Measurements from ENCODE around the gene TCP1.
"Not testable (repeated sequence)": the region's sequence is repeated elsewhere in the genome, so short reads cannot be mapped to it uniquely, and the experiment has no call there.

Gene TCP1

DNA sequence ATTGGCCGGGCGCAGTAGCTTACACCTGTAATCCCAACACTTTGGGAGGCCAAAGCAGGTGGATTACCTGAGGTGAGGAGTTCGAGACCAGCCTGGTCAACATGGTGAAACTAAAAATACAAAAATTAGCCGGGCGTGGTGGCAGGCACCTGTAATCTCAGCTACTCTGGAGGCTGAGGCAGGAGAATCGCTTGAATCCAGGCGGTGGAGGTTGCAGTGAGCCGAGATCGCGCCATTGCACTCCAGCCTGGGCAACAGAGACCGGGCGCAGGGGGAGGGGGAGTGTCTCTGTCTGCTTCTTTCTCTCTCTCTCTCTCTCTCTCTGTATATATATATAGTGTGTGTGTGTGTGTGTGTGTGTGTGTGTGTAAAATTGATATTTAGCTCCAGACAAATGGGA is 56.9 kb downstream of the TCP1 start:
- FAIRE-seq = not testable (repeated sequence)

DNA sequence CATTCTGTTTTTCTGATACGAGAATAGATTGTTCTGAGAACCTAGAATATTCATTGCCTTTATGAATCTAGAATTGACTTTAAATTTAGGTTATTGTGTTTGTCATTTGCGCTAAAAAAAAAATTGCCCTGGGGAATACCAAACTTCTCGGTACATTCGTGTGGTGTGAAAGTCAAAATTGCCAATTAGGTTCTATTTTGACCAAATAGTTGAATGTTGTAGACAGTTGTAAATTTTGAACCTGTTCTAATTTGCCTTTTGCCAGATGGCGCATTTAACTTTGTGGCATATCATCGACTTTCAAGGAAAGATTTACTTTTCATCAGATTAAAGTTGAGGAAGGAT is 59.1 kb downstream of the TCP1 start:
- no peak for FAIRE-seq

DNA sequence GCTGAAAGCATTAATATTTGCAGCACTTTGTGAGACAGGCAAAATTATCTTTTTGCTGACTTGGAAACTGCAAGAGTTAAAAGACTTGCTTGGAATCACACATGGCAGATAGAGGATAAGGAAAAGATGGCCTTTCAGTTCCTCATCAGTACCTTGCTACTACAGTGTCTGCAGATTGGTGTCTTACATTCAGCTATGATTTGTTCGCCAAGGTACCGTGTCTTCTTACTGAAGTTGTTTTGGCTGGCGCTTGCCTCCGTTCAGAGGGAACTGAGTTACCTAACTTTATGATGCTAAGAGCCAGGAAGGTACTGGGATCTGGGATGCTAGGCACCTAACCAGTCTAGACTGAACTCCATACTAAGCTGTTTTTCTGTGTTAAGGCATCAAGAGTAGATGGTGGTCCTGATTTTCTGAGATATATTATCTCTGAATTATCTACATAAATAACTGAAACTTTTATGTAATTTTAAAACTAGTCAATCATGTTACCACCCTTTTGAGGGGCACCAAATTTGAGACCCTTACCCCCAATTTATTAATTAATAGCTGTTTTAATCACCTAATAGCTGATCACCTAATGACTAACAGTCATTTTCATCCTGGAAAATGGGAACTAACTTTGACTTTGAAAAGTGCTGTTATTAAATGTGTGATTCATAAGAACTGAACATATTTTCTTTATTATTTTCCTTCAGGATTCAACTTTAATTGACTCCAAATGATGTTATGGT is 59.6 kb downstream of the TCP1 start:
- FAIRE-seq = peak; percentile 3

DNA sequence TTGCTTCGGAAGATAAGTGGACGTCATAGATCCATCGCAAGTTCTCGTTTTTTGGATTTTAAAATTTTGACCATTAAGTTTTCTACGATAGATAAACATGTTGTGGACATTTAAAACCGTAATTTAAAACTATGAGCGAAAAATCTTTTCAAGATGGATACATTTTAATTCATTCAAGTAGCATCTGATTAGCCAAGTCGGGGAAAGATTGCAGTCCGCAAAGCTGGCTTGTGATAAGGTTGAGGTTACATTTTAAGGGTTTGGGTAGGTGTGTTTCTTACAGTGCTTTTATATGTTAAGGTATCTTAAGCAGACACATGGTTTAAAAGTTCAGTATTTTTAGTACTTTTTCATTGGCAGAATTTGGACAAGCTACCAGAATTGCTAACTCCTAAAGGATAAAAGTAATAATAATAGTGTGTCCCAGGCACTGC is 60.9 kb downstream of the TCP1 start:
- FAIRE-seq = no peak
